ENCODE data around the gene PKP2. TPM values are rescaled to one million over a fixed set of nuclear protein-coding genes. Genes with fewer than 3 reads are reported as not detected.
"Not testable (repeated sequence)": the region's sequence is repeated elsewhere in the genome, so short reads cannot be mapped to it uniquely, and the experiment has no call there.

Gene PKP2
- total RNA-seq, 1 donor from 2014 or later = not detected

DNA sequence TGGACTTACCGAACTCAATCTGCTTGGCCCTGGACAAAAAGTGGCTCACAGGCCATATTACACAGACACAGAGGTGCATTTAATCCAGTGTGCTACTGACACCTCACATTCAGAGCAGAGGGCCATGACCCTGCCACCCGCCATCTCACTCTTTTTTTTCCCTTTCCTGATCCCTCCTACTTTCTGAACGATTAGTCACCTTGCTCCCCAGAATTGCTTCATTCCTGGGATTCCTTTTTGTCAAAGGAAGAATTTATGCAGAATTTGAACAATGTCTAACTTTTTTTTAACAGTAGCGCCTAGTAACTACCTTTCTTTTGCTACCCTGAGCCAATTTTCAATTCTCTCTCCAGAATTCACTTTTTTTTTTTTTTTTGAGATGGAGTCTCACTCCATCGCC is 4.6 kb downstream of the PKP2 start:
- intact Hi-C loops (cut with micrococcal nuclease) = loop anchor here (10.0 kb wide), 1 partner anchor 1133 kb away; the partner anchor contains the start of gene ALG10
- no peaks in the 10 kb centered on the region for H3K9me3 Mint-ChIP-seq
- DNase-seq (ENCODE audit: low spot score) = no peak
- H3K4me1 Mint-ChIP-seq (ENCODE audit: low read depth) = peaks cover 9% of the 10 kb centered on the region
- no peaks in the 10 kb centered on the region for H3K36me3 Mint-ChIP-seq (ENCODE audit: low read depth)
- H3K27me3 Mint-ChIP-seq (ENCODE audit: insufficient read depth) = peaks cover 31% of the 10 kb centered on the region
- H3K4me3 Mint-ChIP-seq = no peak overlapping the region
- no peak overlapping the region for H3K27ac Mint-ChIP-seq

DNA sequence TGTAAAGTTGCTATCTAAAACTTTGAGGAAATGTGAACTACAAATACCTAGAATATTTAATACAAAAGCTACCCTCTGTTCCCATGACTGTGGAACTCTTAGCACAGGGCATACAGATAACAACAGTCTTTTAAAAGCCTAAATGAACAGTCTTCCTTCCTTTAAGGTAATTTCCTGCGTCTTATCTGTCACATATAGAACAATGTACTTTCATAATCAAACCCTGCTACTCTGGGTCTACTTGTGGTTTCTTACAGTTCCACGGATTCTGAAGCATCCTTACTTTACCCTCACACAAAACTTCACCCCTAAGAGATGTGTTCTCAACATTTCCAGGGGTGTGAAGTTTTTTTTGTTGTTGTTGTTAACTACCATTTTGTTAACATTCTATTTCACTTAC is 5.1 kb downstream of the PKP2 start:
- intact Hi-C loops (cut with micrococcal nuclease) = loop anchor here (10.0 kb wide), 1 partner anchor 1133 kb away; the partner anchor contains the start of gene ALG10
- H3K4me1 Mint-ChIP-seq (ENCODE audit: low read depth) = peaks cover 9% of the 10 kb centered on the region
- no peak overlapping the region for H3K4me3 Mint-ChIP-seq
- H3K9me3 Mint-ChIP-seq = no peaks in the 10 kb centered on the region
- H3K27ac Mint-ChIP-seq = no peak overlapping the region
- H3K27me3 Mint-ChIP-seq (ENCODE audit: insufficient read depth) = peaks cover 31% of the 10 kb centered on the region
- no peaks in the 10 kb centered on the region for H3K36me3 Mint-ChIP-seq (ENCODE audit: low read depth)
- DNase-seq (ENCODE audit: low spot score) = no peak

DNA sequence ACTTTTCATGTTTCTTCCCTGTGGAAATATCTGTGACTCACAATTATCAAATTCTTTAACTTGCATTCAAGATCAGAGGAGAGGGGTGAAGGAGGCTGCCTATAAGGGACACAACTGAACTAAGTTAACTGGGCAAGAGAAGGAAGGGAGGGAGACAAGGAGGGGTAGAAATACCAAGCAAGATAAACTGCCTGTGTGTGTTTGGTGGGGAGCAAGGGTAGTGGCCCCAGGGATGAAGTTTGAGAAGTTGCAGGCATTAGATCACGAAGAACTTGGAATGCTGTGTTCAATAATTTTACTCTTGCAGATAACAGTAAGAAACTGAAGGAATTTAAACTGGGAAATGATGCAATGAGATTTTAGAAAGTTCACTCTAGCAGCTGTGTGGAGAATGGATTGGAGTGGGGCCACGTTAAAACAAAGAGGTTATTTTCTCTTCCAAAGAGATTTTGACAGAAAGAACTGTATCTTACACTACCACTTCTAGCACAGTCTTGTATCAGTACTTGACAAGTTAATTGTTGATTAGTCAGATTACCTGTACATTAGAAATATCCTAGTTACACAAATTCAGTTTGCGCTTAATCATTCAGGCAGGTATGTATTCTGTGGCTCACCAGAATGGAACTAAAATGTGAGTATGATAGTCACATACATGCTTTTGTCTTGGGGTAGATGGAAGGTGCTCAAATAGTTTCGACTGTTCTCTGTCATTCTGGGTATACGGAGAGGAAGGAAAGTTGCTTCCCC is 7.4 kb downstream of the PKP2 start:
- Mint-ChIP-seq H3K4me3 (no peak overlapping the region), H3K4me1 (ENCODE audit: low read depth) (no peaks in the 10 kb centered on the region), H3K9me3 (no peaks in the 10 kb centered on the region), H3K27me3 (ENCODE audit: insufficient read depth) (peaks cover 11% of the 10 kb centered on the region), H3K27ac (no peak overlapping the region), H3K36me3 (ENCODE audit: low read depth) (no peaks in the 10 kb centered on the region)
- DNase-seq (ENCODE audit: low spot score) = no peak
- intact Hi-C loops (cut with micrococcal nuclease) = no loop called here

DNA sequence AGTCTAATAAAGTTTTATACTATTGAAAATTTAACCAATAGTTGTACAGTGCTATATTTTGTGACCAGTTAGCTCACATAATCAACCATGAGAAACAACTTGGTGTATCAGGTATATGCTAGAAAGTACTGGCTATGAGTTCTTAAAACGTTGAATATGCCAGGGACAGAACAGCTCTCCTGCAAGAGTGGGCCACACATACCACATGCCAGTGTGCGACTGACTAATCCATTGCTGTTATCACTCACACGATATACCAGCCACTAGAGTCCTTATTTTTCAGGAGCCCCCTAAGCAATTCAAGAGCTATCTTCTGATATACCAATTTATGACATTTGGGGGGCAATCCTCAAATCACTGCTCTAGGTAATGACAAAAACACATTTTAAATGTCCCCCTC is 9.5 kb downstream of the PKP2 start:
- H3K4me1 Mint-ChIP-seq (ENCODE audit: low read depth) = no peaks in the 10 kb centered on the region

DNA sequence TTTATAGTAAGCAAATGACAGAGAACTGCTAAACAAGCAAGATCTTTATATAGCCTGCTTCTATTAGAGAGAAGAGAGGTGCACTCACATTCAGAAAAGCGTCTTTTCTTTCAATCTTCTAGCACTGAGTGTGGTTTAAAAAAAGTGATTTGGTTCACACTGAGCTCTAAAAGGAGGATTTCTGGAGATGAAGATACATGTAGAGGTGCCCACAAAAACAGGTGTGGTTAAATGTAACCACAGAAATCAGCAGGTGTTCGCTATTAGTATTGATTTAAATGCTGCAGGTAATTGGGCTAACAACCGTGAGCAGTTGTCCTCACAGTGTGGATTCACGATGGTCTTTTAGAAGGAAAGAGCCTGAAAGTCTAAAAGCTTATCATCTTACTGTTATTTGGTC is 10.7 kb downstream of the PKP2 start:
- Mint-ChIP-seq H3K27ac (no peak overlapping the region), H3K9me3 (no peaks in the 10 kb centered on the region), H3K36me3 (ENCODE audit: low read depth) (no peaks in the 10 kb centered on the region), H3K27me3 (ENCODE audit: insufficient read depth) (no peaks in the 10 kb centered on the region), H3K4me3 (no peak overlapping the region), H3K4me1 (ENCODE audit: low read depth) (no peaks in the 10 kb centered on the region)
- DNase-seq (ENCODE audit: low spot score) = no peak
- intact Hi-C loops (cut with micrococcal nuclease) = no loop called here

More for the DNA sequence above, 9.5 kb downstream of the PKP2 start:
- Mint-ChIP-seq H3K9me3 (no peaks in the 10 kb centered on the region), H3K27ac (no peak overlapping the region), H3K36me3 (ENCODE audit: low read depth) (no peaks in the 10 kb centered on the region), H3K27me3 (ENCODE audit: insufficient read depth) (no peaks in the 10 kb centered on the region), H3K4me3 (no peak overlapping the region)
- no peak for DNase-seq (ENCODE audit: low spot score)
- intact Hi-C loops (cut with micrococcal nuclease) = no loop called here

DNA sequence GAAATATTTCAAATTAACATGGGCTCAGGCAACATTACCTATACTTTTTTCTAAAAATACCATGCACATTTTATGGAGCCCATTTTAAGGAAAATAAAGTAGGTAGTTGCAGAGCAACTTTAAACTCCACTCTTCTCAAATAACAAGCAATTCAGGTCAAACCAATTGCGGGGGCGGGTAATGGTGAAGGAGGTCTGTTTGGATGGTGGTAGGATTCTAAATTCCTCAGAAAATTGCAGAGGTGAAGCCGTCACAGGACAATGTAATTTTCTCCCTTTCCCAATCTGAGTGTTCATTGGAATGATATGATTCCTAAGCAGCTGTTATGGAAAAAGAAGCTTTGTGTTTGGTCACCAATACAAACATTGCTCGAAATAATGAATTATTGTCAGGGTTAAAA is 11.6 kb downstream of the PKP2 start:
- H3K9me3 Mint-ChIP-seq = no peaks in the 10 kb centered on the region
- H3K4me1 Mint-ChIP-seq (ENCODE audit: low read depth) = no peaks in the 10 kb centered on the region
- intact Hi-C loops (cut with micrococcal nuclease) = no loop called here
- no peak for DNase-seq (ENCODE audit: low spot score)
- no peak overlapping the region for H3K4me3 Mint-ChIP-seq
- H3K36me3 Mint-ChIP-seq (ENCODE audit: low read depth) = no peaks in the 10 kb centered on the region
- no peak overlapping the region for H3K27ac Mint-ChIP-seq
- H3K27me3 Mint-ChIP-seq (ENCODE audit: insufficient read depth) = no peaks in the 10 kb centered on the region

DNA sequence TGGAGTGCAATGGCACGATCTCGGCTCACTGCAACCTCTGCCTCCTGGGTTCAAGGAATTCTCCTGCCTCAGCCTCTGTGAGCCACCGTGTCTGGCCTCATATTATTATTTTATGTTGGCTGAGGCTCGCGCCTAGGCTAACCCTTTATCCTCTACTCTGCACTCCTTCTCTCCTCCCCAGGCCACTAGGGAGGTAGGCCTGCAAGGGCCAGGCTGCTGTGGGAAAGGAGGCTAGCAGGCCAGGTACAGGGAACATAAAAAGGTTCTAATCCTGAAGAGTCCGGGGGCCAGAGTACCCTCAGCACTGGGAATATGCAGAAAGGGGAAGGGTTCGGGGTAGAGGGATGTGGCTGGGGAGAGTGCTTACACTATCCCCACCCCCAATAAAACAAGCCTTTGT is 14.9 kb downstream of the PKP2 start:
- Mint-ChIP-seq H3K27ac (no peak overlapping the region), H3K9me3 (no peaks in the 10 kb centered on the region), H3K36me3 (ENCODE audit: low read depth) (no peaks in the 10 kb centered on the region), H3K27me3 (ENCODE audit: insufficient read depth) (no peaks in the 10 kb centered on the region), H3K4me1 (ENCODE audit: low read depth) (no peaks in the 10 kb centered on the region), H3K4me3 (no peak overlapping the region)
- intact Hi-C loops (cut with micrococcal nuclease) = no loop called here
- no peak for DNase-seq (ENCODE audit: low spot score)

DNA sequence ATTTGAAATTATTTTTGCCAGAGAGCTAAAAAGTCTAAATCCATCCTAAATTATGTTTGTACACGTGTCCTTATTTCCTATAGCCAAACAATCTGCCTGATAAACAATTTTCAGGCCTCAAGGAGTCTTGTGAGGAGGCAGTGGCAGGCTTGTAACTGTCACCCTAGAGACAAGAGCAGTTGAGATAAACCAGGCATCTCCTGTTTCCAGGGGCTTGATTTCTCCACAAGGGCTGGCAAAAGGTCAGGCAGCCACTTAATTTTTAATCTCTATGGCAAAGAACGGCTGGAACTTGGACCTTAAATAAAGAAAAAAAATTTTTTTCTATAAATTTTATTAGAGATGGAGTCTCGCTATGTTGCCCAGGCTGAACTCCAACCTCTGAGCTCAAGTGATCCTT is 15.5 kb downstream of the PKP2 start:
- H3K4me3 Mint-ChIP-seq = no peak overlapping the region
- no peaks in the 10 kb centered on the region for H3K4me1 Mint-ChIP-seq (ENCODE audit: low read depth)
- no peak overlapping the region for H3K27ac Mint-ChIP-seq
- intact Hi-C loops (cut with micrococcal nuclease) = no loop called here
- H3K27me3 Mint-ChIP-seq (ENCODE audit: insufficient read depth) = no peaks in the 10 kb centered on the region
- no peaks in the 10 kb centered on the region for H3K36me3 Mint-ChIP-seq (ENCODE audit: low read depth)
- no peaks in the 10 kb centered on the region for H3K9me3 Mint-ChIP-seq
- no peak for DNase-seq (ENCODE audit: low spot score)

DNA sequence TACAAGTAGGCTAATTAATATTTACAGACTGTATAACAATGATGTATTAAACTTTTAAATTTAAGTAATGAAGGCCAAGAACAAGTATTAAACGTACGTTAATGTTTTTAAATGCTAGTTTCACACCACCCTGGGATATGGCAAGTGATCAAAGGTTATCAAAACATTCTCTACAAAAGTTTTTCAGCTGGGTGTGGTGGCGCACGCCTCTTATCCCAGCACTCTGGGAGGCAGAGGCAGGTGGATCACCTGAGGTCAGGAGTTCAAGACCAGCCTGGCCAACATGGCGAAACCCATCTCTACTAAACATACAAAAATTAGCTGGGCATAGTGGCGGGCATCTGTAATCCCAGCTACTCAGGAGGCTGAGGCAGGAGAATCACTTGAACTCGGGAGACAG is 17.5 kb downstream of the PKP2 start:
- H3K27me3 Mint-ChIP-seq (ENCODE audit: insufficient read depth); H3K4me3 Mint-ChIP-seq; H3K4me1 Mint-ChIP-seq (ENCODE audit: low read depth); intact Hi-C loops (cut with micrococcal nuclease); H3K36me3 Mint-ChIP-seq (ENCODE audit: low read depth); DNase-seq (ENCODE audit: low spot score); H3K27ac Mint-ChIP-seq; H3K9me3 Mint-ChIP-seq: not testable (repeated sequence)

DNA sequence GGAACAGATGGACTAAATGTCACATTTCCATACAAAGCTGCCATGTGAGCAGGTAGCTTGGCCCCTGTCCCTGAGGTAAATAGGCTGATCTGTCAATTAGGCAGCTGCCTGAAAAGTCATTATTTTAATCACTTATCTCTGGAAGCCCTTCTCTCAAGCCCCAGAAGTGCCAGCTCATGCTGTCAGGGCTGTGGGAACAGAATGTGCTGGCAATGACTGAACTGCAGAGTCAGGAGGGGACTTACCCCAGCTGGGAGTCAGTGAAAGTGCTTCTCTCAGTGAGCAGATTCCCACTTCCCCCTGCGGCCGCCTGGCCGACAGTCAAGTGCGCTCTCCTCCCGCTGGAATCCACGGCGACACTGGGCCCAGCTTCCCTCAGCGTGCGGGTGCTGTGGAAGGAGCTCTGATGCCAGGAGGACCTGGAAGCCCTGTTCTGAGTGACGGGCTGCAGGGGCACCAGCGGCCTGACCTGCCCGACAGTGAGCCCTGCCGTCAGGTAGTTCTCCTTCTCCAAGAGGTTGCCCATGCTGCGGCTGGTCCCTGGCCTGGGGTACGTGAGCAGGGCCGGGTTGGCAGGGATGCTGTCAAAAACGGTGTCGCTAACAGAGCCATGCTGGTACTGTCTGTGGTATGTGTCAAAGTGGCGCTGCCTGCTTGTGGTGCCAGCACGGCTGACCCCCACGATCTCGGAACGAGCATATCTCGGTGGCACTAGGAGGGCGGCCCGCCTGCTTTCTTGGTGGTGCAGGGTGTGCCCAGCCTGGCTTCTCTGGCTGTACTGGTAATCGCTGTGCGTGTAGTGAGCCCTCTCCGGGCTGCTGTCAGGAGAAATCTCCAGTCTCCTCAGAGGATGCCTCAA is 18.7 kb downstream of the PKP2 start:
- no peak overlapping the region for H3K27ac Mint-ChIP-seq

DNA sequence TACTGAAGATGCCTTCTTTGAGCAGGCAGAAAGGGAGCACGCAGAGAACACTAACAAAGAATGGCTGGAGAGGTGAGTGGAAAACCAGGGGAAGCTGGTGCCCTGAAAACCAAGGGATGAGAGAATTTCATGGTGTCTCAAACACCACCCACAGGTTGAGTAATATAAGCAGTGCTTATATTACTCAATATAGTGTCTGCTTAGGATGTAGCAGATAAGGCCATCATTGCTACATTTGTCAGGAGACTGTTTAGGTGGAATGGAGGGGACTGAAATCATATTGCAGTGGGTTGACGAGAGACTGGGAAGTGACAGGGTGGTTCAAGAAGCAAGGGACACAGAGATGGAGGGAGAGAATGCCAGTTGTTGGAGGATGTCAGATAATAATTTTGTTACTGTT is 20.6 kb downstream of the PKP2 start:
- intact Hi-C loops (cut with micrococcal nuclease) = no loop called here
- H3K36me3 Mint-ChIP-seq (ENCODE audit: low read depth) = no peaks in the 10 kb centered on the region
- H3K27me3 Mint-ChIP-seq (ENCODE audit: insufficient read depth) = peaks cover 2% of the 10 kb centered on the region
- no peak overlapping the region for H3K4me3 Mint-ChIP-seq
- no peak overlapping the region for H3K27ac Mint-ChIP-seq
- no peak for DNase-seq (ENCODE audit: low spot score)
- H3K9me3 Mint-ChIP-seq = no peaks in the 10 kb centered on the region
- no peaks in the 10 kb centered on the region for H3K4me1 Mint-ChIP-seq (ENCODE audit: low read depth)

More for the DNA sequence above, 18.7 kb downstream of the PKP2 start:
- H3K27me3 Mint-ChIP-seq (ENCODE audit: insufficient read depth) = peaks cover 2% of the 10 kb centered on the region
- no peaks in the 10 kb centered on the region for H3K9me3 Mint-ChIP-seq
- intact Hi-C loops (cut with micrococcal nuclease) = no loop called here
- H3K36me3 Mint-ChIP-seq (ENCODE audit: low read depth) = no peaks in the 10 kb centered on the region
- no peaks in the 10 kb centered on the region for H3K4me1 Mint-ChIP-seq (ENCODE audit: low read depth)
- no peak overlapping the region for H3K4me3 Mint-ChIP-seq
- no peak for DNase-seq (ENCODE audit: low spot score)

DNA sequence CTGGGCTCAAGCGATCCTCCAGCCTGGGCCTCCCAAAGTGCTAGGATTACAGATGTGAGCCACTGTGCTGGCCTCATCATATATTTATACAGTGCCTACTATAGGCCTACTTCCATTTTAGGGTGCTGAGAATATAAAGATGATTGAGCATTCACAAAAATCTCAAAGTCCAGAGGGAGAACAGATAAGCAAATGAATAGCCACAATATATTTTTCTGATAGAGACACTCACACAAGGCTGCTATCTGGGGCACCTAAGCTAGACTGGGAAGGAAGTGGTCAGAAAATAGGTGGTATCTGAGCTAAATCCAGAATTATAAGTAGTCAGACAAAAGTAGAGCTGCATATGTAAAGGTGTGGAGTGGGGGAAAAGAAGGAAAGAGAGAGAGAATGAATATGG is 21.6 kb downstream of the PKP2 start:
- H3K27ac Mint-ChIP-seq = no peak overlapping the region
- no peak for DNase-seq (ENCODE audit: low spot score)
- H3K9me3 Mint-ChIP-seq = no peaks in the 10 kb centered on the region
- H3K4me1 Mint-ChIP-seq (ENCODE audit: low read depth) = no peaks in the 10 kb centered on the region
- H3K27me3 Mint-ChIP-seq (ENCODE audit: insufficient read depth) = peaks cover 2% of the 10 kb centered on the region
- intact Hi-C loops (cut with micrococcal nuclease) = no loop called here
- no peak overlapping the region for H3K4me3 Mint-ChIP-seq
- H3K36me3 Mint-ChIP-seq (ENCODE audit: low read depth) = no peaks in the 10 kb centered on the region

DNA sequence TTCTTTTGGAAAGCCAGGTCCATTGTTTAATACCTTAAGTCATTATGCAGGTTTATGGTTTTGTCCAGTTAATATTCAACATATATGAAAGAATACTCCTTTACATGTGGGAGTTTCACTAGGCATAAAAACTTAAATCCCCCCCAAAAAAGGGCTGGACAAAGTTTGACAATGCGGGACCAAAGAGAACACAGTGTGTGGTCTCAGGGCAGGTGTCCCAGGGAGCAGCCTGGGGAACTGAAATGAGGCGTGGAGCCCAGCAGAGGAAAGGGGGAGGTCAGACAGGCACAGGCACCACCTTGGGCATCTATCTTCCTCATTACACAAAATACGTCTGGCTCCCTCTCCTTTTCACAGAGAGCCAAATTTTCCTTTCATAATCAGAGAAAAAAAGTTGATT is 22.5 kb downstream of the PKP2 start:
- H3K27me3 Mint-ChIP-seq (ENCODE audit: insufficient read depth) = peaks cover 2% of the 10 kb centered on the region
- no peak overlapping the region for H3K27ac Mint-ChIP-seq
- H3K4me1 Mint-ChIP-seq (ENCODE audit: low read depth) = no peaks in the 10 kb centered on the region
- H3K9me3 Mint-ChIP-seq = no peaks in the 10 kb centered on the region
- no peaks in the 10 kb centered on the region for H3K36me3 Mint-ChIP-seq (ENCODE audit: low read depth)
- intact Hi-C loops (cut with micrococcal nuclease) = no loop called here
- no peak for DNase-seq (ENCODE audit: low spot score)
- no peak overlapping the region for H3K4me3 Mint-ChIP-seq
